Stimulated activated CD4-positive, alpha-beta T cell treated with anti-CD3 and anti-CD28 coated beads, Interleukin-1b, Interleukin-23, amount 100 ng/mL, for 24 hours (primary cell): ENCODE results near the gene CHPF2.

Source experiments
- DNase-seq, 4 experiments: peaks; one replicate each; pipeline ENCODE4 v3.0.0-alpha.2; 2020; ENCODE audit warnings: low read depth in 4 of 4, low spot score in 1 of 4

CHPF2 gene

DNA sequence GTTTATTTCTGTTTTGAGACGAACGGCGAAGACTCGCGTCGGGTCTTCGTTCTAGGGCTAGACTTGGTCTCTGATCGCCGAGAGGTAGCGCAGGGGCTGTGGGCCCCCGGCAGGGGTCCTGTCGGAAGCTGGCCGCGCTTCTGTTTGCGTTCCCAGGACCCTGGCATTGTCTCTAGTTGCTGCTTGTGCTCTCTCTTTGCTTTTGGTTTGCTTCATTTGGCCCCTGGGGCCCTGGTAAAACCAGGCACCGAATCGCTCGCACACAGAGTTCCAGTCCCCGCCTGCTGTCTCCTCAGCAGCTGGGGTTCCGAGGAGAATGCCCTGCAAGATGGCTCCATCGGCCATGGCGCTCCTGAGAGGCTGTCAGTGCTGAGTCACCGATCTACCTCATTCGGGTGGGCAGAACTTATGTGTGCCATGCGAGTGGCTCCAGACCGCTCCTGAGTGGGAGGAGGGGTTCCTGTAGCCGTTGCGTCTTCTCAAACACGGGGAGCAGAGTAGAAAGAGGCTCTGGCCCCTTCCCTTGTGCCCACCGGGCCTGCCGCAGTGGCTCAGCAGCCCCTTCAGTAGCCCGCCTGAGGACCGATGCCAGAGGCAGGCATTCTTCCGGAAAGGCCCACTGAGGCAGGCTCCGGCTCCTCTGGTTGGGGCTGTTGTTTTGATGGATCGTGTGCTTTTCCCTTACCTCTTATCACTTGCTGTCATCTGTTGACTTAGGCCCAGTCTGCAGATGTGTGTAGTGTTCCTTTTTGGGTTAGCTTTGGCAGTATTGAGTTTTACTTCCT, 826 bp downstream of the CHPF2 start:
- peak; percentile 38 to 71 (median 66) for DNase-seq

DNA sequence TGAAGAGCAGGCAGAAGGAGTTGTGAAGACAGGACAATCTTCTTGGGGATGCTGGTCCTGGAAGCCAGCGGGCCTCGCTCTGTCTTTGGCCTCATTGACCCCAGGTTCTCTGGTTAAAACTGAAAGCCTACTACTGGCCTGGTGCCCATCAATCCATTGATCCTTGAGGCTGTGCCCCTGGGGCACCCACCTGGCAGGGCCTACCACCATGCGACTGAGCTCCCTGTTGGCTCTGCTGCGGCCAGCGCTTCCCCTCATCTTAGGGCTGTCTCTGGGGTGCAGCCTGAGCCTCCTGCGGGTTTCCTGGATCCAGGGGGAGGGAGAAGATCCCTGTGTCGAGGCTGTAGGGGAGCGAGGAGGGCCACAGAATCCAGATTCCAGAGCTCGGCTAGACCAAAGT, 1.5 kb downstream of the CHPF2 start:
- DNase-seq, result no peak

DNA sequence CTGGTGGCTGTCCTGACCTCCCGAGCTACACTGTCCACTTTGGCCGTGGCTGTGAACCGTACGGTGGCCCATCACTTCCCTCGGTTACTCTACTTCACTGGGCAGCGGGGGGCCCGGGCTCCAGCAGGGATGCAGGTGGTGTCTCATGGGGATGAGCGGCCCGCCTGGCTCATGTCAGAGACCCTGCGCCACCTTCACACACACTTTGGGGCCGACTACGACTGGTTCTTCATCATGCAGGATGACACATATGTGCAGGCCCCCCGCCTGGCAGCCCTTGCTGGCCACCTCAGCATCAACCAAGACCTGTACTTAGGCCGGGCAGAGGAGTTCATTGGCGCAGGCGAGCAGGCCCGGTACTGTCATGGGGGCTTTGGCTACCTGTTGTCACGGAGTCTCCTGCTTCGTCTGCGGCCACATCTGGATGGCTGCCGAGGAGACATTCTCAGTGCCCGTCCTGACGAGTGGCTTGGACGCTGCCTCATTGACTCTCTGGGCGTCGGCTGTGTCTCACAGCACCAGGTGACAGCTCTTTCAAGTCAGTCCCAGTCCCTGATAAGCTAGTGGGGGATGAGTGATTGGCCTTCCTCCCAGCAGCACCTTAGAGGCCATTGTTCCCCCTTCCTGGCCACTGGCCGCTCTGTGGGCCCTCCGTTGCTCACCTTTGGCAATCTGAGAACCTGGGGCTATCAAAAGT, 3.0 kb downstream of the CHPF2 start:
- DNase-seq, result no peak

DNA sequence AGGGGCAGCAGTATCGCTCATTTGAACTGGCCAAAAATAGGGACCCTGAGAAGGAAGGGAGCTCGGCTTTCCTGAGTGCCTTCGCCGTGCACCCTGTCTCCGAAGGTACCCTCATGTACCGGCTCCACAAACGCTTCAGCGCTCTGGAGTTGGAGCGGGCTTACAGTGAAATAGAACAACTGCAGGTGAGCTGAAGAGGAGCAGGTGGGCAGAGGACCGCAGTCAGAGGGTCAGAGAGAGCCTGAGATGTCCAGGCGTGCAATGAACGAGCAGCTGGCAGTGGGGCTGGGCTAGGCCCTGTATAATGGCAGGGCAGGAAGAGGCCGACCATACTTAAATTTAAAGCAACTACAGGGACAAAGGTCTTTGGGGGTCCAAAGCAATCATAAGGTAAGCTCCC, 4.1 kb downstream of the CHPF2 start:
- DNase-seq, result no peak

DNA sequence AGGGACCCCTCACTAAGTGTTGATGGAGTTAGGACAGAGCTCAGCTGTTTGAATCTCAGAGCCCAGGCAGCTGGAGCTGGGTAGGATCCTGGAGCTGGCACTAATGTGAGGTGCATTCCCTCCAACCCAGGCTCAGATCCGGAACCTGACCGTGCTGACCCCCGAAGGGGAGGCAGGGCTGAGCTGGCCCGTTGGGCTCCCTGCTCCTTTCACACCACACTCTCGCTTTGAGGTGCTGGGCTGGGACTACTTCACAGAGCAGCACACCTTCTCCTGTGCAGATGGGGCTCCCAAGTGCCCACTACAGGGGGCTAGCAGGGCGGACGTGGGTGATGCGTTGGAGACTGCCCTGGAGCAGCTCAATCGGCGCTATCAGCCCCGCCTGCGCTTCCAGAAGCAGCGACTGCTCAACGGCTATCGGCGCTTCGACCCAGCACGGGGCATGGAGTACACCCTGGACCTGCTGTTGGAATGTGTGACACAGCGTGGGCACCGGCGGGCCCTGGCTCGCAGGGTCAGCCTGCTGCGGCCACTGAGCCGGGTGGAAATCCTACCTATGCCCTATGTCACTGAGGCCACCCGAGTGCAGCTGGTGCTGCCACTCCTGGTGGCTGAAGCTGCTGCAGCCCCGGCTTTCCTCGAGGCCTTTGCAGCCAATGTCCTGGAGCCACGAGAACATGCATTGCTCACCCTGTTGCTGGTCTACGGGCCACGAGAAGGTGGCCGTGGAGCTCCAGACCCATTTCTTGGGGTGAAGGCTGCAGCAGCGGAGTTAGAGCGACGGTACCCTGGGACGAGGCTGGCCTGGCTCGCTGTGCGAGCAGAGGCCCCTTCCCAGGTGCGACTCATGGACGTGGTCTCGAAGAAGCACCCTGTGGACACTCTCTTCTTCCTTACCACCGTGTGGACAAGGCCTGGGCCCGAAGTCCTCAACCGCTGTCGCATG, 5.2 kb downstream of the CHPF2 start:
- no peak for DNase-seq

DNA sequence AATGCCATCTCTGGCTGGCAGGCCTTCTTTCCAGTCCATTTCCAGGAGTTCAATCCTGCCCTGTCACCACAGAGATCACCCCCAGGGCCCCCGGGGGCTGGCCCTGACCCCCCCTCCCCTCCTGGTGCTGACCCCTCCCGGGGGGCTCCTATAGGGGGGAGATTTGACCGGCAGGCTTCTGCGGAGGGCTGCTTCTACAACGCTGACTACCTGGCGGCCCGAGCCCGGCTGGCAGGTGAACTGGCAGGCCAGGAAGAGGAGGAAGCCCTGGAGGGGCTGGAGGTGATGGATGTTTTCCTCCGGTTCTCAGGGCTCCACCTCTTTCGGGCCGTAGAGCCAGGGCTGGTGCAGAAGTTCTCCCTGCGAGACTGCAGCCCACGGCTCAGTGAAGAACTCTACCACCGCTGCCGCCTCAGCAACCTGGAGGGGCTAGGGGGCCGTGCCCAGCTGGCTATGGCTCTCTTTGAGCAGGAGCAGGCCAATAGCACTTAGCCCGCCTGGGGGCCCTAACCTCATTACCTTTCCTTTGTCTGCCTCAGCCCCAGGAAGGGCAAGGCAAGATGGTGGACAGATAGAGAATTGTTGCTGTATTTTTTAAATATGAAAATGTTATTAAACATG, 6.0 kb downstream of the CHPF2 start:
- DNase-seq, result no peak

DNA sequence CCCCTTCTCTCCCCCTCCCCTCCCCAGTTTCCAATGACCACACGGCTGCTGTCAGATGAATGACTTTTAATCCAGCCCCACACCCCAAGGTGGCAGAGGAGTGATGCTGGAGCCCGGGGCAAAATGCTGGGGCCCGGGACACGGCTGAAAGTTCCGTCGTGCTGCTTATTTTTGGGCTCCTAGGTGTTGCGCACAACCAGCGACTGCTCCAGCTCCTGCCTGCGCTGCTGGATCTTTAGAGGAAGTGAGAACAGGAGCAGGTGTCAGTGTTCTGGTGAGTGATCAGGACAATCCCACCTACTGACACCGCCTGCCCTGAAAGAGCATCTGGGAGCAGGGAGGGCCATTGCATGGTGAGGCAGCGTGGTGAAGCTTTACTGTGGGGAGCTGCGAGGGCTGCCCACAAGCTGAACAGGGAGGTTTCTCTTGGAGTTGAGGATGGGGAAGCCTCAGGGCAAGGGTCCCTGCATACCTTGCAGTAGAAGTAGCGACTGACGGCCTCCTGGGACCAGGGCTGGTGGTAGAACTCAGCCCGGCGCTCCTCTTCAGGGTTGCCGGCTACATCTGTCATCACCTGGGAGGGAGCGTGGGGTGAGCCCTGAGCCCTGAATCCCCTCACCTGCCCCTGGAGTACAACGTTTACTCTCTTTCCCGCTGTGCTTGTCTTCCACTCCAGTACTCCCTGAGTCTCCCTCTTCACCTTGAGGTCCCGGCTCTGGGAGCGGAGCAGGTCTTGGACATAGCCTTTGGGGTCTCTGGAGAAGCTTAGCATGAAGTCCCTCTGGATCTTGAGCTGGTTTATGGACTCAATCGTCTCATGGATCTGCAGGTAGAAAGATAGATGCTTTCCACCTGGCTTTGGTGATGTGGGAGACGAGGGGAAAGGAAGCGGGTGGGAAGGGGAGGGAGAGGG, 6.9 kb downstream of the CHPF2 start:
- DNase-seq, result no peak

DNA sequence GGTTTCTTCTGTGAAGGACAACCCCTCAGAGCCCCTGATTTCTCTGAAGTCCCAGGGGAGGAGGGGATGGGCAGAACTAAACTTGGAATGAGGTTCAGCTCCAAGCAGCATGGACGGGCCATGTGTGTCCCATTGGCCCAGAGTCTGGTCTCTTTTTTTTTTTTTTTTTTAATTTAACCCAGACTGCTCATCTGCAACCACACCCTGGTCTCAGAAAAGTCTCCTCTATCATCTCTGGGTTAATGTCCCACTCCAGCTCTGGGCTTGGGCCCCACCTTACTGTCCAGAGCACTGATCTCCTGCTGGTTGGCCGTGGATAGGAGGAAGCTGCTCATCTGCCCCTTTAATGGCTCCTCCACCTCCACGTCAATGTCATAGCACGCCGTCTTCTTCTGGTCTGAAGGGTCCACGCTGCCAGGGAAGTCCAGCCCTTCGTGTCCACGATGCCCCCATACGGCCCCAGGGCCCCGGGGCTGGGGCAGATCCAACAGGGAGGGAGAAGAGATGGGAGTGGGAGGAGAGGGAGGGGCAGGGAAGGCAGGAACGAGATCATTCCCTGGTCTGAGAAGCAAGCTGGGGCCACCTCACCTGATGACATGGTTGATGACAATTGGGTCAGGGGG, 7.7 kb downstream of the CHPF2 start:
- DNase-seq, result no peak

DNA sequence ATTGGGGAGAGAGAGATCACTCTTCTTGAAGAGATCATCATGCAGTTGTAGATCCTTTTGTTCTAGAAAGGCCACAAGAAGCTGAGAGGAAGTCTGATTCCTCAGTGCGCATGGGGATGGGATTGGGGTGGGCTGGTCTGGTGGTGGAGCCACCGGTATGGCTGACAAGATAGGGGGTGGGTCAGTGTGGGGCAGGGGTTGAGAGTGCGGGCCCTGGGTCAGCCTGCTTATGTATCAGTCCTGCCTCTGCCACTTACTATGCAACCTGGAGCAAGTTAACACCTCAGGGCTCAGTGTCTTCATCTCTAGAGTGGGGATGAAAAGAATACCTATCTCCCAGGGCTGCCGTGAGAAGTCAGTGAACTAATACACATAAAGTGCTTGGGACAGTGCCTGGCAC, 8.3 kb downstream of the CHPF2 start:
- DNase-seq, result no peak

DNA sequence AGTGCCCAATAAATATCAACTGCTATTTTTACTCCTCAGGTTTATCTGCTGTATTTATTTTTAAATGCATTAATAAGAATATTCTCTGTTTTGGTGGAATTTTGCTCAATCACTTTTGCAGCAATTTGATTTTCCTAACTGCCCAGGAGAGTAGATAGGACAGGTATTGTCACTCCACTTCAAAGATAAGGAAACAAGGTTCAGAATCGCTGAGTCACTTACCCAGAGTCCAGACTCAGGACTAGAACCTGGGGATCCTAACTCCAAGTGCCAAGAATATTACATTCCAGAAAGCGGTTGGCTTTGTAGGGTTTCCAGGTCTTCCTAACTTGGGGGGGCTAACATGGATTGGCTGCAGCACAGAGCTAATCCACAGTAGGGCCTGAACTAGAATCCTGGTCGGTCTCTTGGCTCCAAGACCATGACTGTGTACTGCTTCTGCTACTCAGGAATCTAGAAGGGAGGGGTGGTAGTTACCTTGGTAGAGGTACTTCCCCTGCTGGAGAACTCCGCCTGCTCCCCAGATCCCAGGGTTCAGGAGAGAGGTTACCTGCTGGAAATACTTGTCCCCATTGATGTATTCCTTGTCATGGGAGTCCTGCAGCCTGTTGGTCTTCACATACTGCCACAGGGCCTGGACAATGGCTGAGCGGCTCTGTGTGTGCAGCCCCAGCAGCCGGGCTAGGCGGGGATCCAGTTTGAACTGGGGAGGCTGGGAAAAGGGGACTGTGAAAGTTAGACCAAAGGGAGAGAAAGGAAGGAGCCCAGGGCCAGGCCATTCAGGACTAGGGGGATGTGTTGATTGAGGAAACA, 8.9 kb downstream of the CHPF2 start:
- no peak for DNase-seq

DNA sequence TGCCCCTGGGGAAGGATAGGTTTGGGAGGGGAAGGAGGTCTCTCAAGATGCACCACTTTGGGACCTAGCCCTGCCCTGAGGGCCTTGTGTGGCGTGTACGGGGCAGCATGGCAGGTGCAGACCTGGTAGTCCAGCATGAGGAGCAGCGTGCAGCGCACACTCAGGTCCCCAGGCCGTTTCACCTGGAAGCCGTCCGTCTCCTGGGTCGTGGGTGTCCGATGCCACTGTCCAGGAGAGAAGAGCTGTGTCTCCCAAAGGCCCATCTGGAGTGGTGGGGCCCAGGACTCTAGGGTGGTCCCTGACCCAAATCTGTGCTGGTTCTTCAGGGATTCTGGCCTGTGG, 9.4 kb downstream of the CHPF2 start:
- DNase-seq, result no peak

DNA sequence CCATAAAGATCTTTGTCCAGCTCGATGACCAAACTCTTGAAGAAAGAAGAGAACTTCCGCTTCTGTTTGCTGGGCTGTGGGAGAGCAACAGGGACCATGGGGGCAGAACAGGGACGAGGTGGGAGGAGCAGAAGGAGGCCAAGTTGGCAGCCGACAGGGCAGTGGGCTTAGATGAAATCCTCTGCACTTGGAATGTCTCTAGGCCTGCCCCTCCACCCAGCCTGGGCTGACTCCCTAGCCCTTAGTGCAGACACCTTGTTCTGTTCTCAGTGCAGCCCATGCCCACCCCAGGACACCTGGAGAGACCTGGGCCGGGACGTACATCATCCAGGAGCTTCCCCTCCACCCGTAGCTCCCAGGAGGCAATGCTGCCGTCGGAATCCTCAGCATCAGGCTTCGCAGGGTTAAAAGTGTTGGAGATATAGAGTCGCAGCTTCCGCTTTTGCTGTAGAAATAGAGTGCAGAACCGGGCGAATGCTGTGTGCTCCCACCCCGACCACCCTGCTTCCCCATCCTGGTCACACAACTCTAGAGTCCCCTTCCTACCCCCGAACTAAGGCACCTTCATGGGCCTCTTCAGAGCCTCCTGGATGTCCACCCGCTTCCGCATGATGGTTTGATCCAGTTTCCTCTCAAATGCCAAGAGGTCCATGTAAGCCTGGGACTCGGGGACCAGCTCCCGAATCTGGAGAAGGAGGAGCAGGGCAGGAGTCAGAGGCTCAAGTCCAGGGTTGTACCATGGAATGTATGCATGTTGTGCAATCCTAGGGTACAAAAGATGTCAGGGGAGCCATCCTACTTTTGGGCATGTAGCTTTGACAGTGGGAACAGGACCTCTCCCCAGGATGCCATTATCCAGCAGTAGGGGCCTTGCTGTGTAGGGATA, 10.1 kb downstream of the CHPF2 start:
- no peak for DNase-seq

DNA sequence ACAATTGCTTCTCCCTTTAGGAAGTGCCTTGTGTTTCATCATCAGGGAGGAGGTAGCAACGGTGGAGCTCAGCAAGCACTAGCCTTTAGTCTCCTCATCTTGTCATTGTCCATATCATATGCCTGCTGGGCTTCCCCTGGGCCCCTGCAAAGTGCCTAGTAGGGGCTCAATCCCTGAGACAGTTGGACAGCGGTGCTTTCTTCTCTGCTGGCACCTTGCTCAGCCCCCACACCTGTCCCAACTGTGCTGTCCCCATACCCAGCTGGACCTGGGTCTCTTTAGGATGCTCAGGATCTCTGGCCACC, 10.7 kb downstream of the CHPF2 start:
- DNase-seq, result no peak

DNA sequence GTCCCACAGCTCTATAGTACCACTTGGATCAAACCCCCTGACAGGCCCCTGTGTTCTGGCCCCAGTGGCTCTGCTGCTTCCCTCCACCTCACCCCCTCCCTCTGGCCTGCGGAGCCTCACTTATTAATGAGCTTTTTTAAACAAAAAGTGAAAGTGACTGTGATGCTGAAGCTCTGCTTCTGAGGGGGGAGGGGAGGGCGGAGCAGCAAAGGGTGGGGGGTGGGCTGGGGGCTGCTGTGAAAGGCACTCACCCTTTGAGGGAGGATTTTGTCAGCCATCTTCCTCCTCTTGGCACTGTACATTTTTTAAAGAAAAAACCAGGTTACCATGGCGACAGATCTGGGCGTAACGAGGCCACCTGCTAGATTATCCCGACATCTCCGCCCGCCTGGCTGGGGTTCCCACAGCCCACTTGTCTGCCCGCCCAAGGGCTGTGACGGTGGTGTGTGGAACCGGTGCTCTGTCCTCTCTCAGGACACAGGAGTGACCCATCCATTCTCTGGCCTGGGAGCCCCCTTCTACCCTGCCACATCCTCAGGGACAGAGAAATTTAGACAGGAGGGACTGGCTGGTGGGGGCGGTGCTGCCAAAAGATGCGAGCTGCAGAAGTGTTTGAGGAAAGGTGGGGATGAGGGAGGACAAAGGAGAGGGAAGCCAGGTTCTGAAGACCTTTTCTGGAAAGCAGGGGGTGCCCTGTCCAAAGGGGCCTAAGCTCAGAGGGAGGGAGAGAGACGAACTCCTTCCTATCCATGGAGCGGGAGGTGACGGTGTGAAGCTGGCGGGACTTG, 11.3 kb downstream of the CHPF2 start:
- DNase-seq, result no peak

DNA sequence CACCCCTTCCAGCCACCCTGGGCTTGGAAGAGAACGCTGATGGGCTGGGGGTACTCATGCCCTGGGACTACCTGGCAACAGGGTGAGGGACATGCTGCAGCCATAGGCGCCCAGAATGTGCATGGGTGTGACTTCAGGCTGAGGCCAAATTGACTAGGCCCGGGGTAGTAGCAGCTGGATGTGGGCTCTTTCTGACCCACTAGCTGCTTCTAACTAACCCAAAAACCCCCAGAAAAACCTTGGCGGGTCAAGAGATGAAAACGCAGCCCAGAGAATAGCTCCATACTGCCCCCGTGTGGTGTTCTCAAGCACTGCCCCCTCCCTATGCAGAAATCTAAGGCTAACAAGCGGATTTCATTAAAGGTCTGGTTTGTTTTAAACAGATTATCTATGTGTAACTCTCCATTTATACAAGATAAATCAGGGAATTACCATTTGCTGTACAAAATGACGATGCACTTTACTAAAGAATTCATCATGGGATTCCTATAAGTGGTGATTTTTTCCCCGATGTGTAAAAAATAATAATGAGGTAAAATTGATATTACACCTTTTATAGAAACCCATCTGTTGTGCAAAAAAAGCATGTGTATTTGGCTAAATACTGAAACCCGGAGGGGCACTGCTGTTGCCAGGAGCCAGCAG, 12.0 kb downstream of the CHPF2 start:
- peak in 1 of 4 experiments; percentile 52 for DNase-seq

DNA sequence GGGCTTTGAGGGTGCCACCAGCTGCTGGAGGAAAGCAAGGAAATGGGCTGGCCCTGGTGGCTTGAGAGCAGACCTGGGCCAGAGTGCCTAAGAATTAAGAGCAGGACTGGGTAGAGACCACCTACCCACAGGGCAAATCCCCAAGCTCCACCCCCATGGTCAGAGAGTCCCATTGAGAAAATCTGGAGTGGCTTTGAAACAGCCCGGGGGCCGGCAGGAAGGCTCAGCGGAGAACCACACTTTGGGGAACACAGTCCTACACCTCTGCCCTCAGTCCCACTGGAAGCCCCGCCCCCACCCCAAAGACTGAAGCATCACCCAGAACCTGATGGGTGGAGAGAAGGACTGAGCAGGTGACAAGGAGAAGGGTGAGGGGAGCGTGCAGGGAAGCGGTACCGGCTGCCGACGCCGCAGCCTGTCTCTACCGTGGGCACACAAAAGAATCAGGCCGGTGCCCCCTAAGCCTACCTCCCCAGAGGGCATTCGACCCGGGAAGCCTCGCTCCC, 12.6 kb downstream of the CHPF2 start:
- DNase-seq, result no peak
